ENCODE results near the gene DMRTB1.

DMRTB1 gene

GRCh38 chr1:53435151-53435550, 24.0 kb upstream of the DMRTB1 start:
- no peak for DNase-seq (ENCODE audit: low read depth)

- DNase-seq (ENCODE audit: low read depth), result no peak
Observed at GRCh38 chr1:53438427-53439336, 20.5 kb upstream of the DMRTB1 start.

- DNase-seq (ENCODE audit: low read depth), result no peak
Observed at GRCh38 chr1:53439337-53440207, 19.6 kb upstream of the DMRTB1 start.

- DNase-seq (ENCODE audit: low read depth), result no peak
Observed at GRCh38 chr1:53440633-53441032, 18.6 kb upstream of the DMRTB1 start.

- DNase-seq (ENCODE audit: low read depth), result peak; percentile 19
Observed at GRCh38 chr1:53442299-53442698, 16.9 kb upstream of the DMRTB1 start.

GRCh38 chr1:53446051-53446450, 13.1 kb upstream of the DMRTB1 start:
- DNase-seq (ENCODE audit: low read depth), result no peak

GRCh38 chr1:53447413-53447812, 11.8 kb upstream of the DMRTB1 start:
- no peak for DNase-seq (ENCODE audit: low read depth)

- DNase-seq (ENCODE audit: low read depth), result no peak
Observed at GRCh38 chr1:53448241-53448841, 10.9 kb upstream of the DMRTB1 start.

- peak; percentile 71 for DNase-seq (ENCODE audit: low read depth)
Observed at GRCh38 chr1:53449021-53449420, 10.2 kb upstream of the DMRTB1 start.

- no peak for DNase-seq (ENCODE audit: low read depth)
Observed at GRCh38 chr1:53449693-53450092, 9.5 kb upstream of the DMRTB1 start.

- DNase-seq (ENCODE audit: low read depth), result no peak
Observed at GRCh38 chr1:53450225-53450624, 9.0 kb upstream of the DMRTB1 start.

- no peak for DNase-seq (ENCODE audit: low read depth)
Observed at GRCh38 chr1:53454019-53454418, 5.2 kb upstream of the DMRTB1 start.

- no peak for DNase-seq (ENCODE audit: low read depth)
Observed at GRCh38 chr1:53455364-53455991, 3.7 kb upstream of the DMRTB1 start.

- DNase-seq (ENCODE audit: low read depth), result no peak
Observed at GRCh38 chr1:53458634-53459033, 565 bp upstream of the DMRTB1 start.

- no peak for DNase-seq (ENCODE audit: low read depth)
Observed at GRCh38 chr1:53460211-53460634, 1.0 kb downstream of the DMRTB1 start.

- DNase-seq (ENCODE audit: low read depth), result no peak
Observed at GRCh38 chr1:53460666-53461322, 1.6 kb downstream of the DMRTB1 start.

GRCh38 chr1:53461323-53462044, 2.3 kb downstream of the DMRTB1 start:
- DNase-seq (ENCODE audit: low read depth), result no peak

- DNase-seq (ENCODE audit: low read depth), result no peak
Observed at GRCh38 chr1:53462193-53462592, 3.0 kb downstream of the DMRTB1 start.

GRCh38 chr1:53462769-53463501, 3.7 kb downstream of the DMRTB1 start:
- DNase-seq (ENCODE audit: low read depth), result no peak

Data from HS-5 (cell line).